Activated gamma-delta T cell treated with Interleukin-2 at 50 U/mL for 16 hours (primary cell): Measurements from ENCODE around the gene CRTC3.

Experiments used
- DNase-seq: peaks from one replicate; pipeline ENCODE4 v3.0.0-alpha.2; 2020

CRTC3 gene

DNA sequence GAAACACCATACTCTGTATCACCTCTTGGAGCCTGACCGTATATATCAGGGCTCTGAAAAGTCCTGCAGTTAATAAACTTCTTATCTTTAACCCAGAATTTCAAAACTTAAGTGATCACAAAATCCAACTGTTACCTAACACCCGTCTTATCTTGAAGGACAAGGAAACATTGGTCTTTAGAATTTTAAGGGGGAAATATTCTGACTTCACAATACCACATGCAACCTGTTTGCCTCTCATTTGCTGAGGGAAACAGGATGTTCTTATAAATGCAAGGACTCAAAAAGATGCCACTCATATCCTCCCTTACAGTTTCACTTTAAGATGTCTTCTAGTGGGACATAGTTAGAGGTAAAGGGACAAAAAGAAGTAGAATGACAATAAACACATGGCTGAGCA lies 67.9 kb downstream of the CRTC3 start:
- DNase-seq: no peak

GRCh38 chr15:90598031-90598577 lies 68.4 kb downstream of the CRTC3 start:
- peak; percentile 6 for DNase-seq

- no peak for DNase-seq
These were observed 69.0 kb downstream of the CRTC3 start for GRCh38 chr15:90598679-90599078.

DNA sequence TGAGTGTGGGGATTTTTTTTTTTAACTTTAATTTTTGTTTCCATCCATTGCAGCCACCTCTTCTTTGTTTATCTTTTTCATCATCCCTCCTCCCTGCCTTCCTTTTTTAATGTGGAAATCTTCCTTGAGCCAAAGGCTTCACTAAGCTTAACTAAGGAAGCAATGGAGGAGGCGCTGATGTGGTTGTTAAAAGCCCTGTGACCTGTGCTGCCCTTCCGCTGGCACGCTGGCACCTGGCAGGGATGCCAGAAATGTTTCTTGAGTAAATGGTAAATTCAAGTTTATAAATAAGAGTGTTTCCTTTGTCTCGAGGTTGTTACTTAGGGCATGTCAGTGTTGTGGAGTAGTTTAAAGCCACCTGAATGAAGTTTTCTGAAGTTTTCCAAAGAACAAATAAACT lies 69.4 kb downstream of the CRTC3 start:
- no peak for DNase-seq

DNA sequence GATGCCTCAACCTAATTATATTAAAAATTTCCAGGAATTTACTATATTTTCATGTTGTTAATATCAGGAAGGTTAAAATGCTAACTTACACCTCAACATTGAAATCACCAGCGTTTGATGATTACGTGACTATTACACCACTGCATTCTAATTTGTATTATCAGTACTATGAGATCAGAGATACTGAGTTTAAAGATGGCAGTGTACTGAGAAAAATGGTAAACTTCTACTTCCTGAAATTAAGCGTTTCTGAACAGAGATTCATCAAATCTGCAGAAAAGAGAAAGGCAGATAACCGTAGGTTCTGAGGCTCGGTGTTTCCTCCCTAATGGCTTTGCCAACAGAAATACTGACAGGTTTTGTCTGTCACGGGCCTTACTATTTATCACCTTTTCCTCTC lies 69.9 kb downstream of the CRTC3 start:
- no peak for DNase-seq

- no peak for DNase-seq
These were observed 71.2 kb downstream of the CRTC3 start for GRCh38 chr15:90600954-90601353.

- peak; percentile 39 for DNase-seq
These were observed 74.2 kb downstream of the CRTC3 start for GRCh38 chr15:90603893-90604292.

GRCh38 chr15:90606641-90607040 lies 76.9 kb downstream of the CRTC3 start:
- DNase-seq: no peak

GRCh38 chr15:90607361-90607760 lies 77.6 kb downstream of the CRTC3 start:
- DNase-seq: no peak

- DNase-seq: no peak
These were observed 79.8 kb downstream of the CRTC3 start for GRCh38 chr15:90609242-90610180.

DNA sequence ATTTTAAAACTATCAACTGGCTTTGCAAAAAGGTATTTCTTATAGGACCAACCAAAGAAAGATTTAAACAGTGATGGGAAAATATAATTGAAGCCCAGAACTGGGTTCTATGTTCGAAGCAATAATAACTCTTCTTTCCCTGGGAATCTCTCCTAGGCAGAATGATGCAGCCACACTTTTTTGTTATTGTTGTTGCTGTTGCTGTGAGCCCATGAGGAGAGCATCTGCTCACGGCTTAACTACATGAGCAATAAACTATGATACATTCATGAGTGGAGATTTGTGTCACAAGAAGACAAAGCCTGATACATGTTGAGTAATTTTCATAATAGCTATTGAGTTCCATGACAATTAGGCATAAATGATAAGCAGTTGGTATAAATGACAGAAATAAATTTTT lies 80.5 kb downstream of the CRTC3 start:
- DNase-seq: no peak

- DNase-seq: no peak
These were observed 81.4 kb downstream of the CRTC3 start for GRCh38 chr15:90611157-90611556.

GRCh38 chr15:90617171-90617570 lies 87.4 kb downstream of the CRTC3 start:
- DNase-seq: no peak

- no peak for DNase-seq
These were observed 88.0 kb downstream of the CRTC3 start for GRCh38 chr15:90617668-90618097.

GRCh38 chr15:90618330-90619125 lies 88.8 kb downstream of the CRTC3 start:
- DNase-seq: no peak

DNA sequence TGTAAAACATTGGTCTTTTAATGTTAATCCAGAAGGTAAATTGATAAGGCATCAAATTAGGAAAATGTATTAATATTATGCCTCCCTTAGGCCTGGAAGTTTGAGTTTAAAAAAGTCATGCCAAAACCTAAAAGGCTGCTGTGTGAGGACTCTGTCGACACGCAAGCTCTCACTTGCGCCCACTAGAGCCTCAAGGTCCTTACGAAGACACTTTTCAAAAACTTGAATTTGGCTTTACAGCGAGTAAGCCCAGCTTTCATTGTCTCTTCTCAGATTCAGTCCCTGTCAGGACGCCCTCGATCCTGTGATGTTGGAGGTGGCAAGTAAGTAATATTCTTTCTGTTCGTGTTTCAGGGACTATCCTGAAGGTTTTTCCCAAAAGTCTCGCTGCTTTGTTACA lies 89.7 kb downstream of the CRTC3 start:
- no peak for DNase-seq

DNA sequence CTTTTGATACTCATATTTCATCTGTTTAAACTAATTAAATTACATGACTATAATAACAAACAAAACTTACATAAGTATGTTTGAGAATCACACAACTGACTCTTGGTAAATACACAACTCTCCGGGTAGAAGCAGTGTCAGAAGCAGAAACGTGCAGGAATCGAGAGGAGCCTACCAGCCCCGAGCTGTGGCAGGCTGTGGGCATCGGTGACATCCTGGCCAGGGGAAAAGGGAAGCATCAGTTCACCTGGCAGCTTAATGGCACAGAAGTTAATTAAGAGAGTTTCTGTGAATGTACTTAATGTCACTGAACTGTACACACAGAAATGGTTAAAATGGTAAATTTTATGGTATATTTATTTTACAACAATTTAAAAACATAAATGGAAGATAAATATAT lies 90.2 kb downstream of the CRTC3 start:
- DNase-seq: no peak

DNA sequence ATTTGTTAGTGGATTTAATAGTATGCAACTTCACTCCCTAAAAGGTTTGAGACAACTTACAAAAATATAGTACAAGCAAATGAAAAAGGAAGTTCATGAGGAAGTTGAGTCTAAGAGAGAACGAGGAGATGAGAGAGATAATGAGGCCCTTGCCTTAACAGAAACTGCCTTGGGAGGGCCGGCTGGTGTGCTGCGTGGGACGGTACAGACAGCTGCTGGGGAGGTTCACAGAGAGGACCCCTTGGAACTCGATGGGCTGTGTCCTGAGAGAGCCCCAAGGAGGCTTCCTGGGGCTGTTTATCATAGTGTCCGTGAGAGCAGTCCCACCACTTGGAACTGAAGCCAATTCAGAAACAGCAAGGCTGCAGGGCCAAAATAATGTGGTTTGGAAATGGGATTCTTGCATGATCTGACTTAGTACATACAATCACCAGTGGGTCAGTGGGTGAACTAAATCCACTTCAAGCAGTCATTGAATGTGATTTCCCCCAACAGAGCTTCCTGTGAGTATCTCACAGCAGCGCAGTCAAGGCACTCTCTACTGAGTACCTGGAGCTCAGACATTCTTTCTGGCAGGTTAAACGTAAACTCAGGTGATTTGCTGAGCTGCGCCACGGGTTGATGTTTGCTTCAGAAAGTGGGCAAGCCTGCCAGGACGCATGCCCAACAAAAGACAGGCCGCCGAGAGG lies 90.8 kb downstream of the CRTC3 start:
- DNase-seq: no peak

GRCh38 chr15:90623854-90624253 lies 94.1 kb downstream of the CRTC3 start:
- DNase-seq: no peak

DNA sequence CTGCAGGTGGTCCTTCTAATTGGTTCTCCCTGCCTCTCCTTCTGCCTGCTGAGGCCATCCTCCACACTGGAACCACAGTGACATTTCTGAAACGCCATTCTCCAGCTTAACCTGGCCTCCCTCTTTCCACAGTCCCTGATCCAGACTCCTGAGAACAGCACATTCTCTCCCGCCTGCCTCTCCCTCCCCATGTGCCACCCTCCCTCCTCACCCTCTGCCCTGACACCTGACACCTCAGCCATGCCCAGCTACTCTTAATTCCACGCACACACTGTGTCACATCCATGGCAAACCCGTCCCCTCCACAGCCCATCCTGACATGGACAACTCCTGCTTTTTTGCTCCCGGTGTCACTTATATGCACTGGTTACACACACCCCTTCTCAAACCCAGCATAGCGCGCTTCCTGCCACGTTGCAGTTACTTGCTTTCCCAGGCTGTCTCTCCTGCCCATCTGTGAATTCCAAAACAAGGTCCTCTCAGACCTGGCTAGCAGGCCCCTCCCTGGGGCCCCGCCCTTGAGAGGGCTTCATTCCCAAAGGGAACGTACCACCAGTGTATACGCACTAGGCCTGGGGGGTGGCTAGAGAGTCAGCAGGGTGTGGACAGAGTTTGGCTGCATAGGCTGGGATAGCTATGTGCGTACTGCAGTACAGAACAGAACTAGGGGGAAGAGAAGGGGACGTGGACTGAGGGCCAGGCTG lies 94.7 kb downstream of the CRTC3 start:
- no peak for DNase-seq

GRCh38 chr15:90625037-90625436 lies 95.3 kb downstream of the CRTC3 start:
- DNase-seq: no peak

GRCh38 chr15:90629217-90629616 lies 99.5 kb downstream of the CRTC3 start:
- DNase-seq: no peak
